ENCODE data around the gene TNS1. TPM values are rescaled to one million over a fixed set of nuclear protein-coding genes. Genes with fewer than 3 reads are reported as not detected.

Gene TNS1
- total RNA-seq, 1 donor from 2014 or later: 219 TPM

- Histone ChIP-seq H3K36me3 (ENCODE audit: insufficient read depth, low read length) (peaks cover 44% of the 10 kb centered on the region), H2AFZ (ENCODE audit: low read depth, low read length) (no peak overlapping the region), H3K79me2 (ENCODE audit: insufficient read depth, low read length) (peaks cover 3% of the 10 kb centered on the region), H3K9ac (ENCODE audit: low read length) (no peak overlapping the region), H3K9me3 (ENCODE audit: insufficient read depth, low read depth, low read length) (no peaks in the 10 kb centered on the region), H3K4me2 (ENCODE audit: low read length) (no peak overlapping the region), H4K20me1 (ENCODE audit: insufficient read depth, low read length) (peaks cover 99% of the 10 kb centered on the region), H3K27ac (ENCODE audit: low read depth, low read length) (no peak overlapping the region), H3K4me3 (ENCODE audit: insufficient read depth, low read depth, low read length) (no peak overlapping the region), H3K4me1 (ENCODE audit: insufficient read depth, low read length) (peaks cover 8% of the 10 kb centered on the region), H3K27me3 (ENCODE audit: insufficient read depth, low read length) (no peaks in the 10 kb centered on the region)
- TF ChIP-seq EZH2 (IDR thresholded peaks at IDR 0.05; ENCODE audit: insufficient read depth, low read length): no peak
- TF ChIP-seq CTCF (IDR thresholded peaks at IDR 0.05; ENCODE audit: insufficient read depth, low read depth, low read length): no peak
- no peaks in the 10 kb centered on the region for H3K27me3 Mint-ChIP-seq (ENCODE audit: low read depth, unreplicated experiment)
- H3K36me3 Mint-ChIP-seq (ENCODE audit: low read depth, unreplicated experiment): peaks cover 58% of the 10 kb centered on the region
- FAIRE-seq (no peak), DNase-seq (ENCODE audit: low read depth) (no peak)
- peaks cover 2% of the 10 kb centered on the region for H3K9me3 Mint-ChIP-seq (ENCODE audit: unreplicated experiment)
- peaks cover 13% of the 10 kb centered on the region for H3K4me1 Mint-ChIP-seq (ENCODE audit: low read depth, unreplicated experiment)
- H3K4me3 Mint-ChIP-seq (ENCODE audit: unreplicated experiment): peak overlapping the region; percentile 52
- peak overlapping the region; percentile 78 for H3K27ac Mint-ChIP-seq (ENCODE audit: unreplicated experiment)
Observed at GRCh38 chr2:217870528-217871011, 132.2 kb downstream of the TNS1 start.

GRCh38 chr2:217868911-217869334, 133.9 kb downstream of the TNS1 start:
- no peaks in the 10 kb centered on the region for H3K27me3 ChIP-seq (ENCODE audit: insufficient read depth, low read length)
- no peaks in the 10 kb centered on the region for H3K9me3 Mint-ChIP-seq (ENCODE audit: unreplicated experiment)
- H2AFZ ChIP-seq (ENCODE audit: low read depth, low read length): no peak overlapping the region

More at GRCh38 chr2:217868911-217869334, 133.9 kb downstream of the TNS1 start:
- H3K27ac ChIP-seq (ENCODE audit: low read depth, low read length): no peak overlapping the region
- no peak overlapping the region for H3K4me3 ChIP-seq (ENCODE audit: insufficient read depth, low read depth, low read length)
- H3K36me3 ChIP-seq (ENCODE audit: insufficient read depth, low read length): peaks cover 49% of the 10 kb centered on the region
- no peaks in the 10 kb centered on the region for H3K9me3 ChIP-seq (ENCODE audit: insufficient read depth, low read depth, low read length)
- Mint-ChIP-seq H3K27me3 (ENCODE audit: low read depth, unreplicated experiment) (no peaks in the 10 kb centered on the region), H3K4me1 (ENCODE audit: low read depth, unreplicated experiment) (peaks cover 15% of the 10 kb centered on the region), H3K27ac (ENCODE audit: unreplicated experiment) (peak overlapping the region; percentile 36), H3K4me3 (ENCODE audit: unreplicated experiment) (no peak overlapping the region), H3K36me3 (ENCODE audit: low read depth, unreplicated experiment) (peaks cover 52% of the 10 kb centered on the region)
- H4K20me1 ChIP-seq (ENCODE audit: insufficient read depth, low read length): peaks cover 99% of the 10 kb centered on the region
- TF ChIP-seq CTCF (IDR thresholded peaks at IDR 0.05; ENCODE audit: insufficient read depth, low read depth, low read length) (no peak), EZH2 (IDR thresholded peaks at IDR 0.05; ENCODE audit: insufficient read depth, low read length) (no peak)
- H3K9ac ChIP-seq (ENCODE audit: low read length): peak overlapping the region; percentile 8
- peaks cover 8% of the 10 kb centered on the region for H3K4me1 ChIP-seq (ENCODE audit: insufficient read depth, low read length)
- peaks cover 3% of the 10 kb centered on the region for H3K79me2 ChIP-seq (ENCODE audit: insufficient read depth, low read length)
- peak; percentile 34 for FAIRE-seq
- peak; percentile 64 for DNase-seq (ENCODE audit: low read depth)
- no peak overlapping the region for H3K4me2 ChIP-seq (ENCODE audit: low read length)
